ENCODE measurements around the gene TNNT2. TPM values are rescaled to one million over a fixed set of nuclear protein-coding genes. Genes with fewer than 3 reads are reported as not detected.

The TNNT2 gene
- total RNA-seq, 2 donors from 2014 or later = not detected

DNA sequence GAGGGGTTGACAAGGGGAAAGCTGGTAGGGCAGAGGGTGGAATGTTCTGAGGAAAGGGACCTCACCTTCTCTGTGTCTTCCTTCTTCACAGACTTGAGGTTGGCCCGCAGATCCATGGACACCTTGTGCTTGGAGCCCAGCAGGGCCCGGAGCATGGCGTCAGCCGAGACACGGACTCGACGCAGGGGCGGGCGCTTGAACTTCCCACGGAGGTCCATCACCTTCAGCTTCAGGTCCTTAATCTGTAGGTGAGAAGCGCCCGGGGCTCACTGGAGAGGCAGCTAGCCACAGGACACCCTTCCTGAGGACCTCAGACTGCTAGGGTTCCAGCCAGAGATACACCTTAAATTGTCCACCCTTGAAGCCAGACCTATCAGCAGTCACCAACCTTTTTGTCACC lies 33.8 kb upstream of the TNNT2 start:
- ATAC-seq (no peak), DNase-seq (no peak)
- Mint-ChIP-seq H3K27me3 (peaks cover 46% of the 10 kb centered on the region), H3K36me3 (ENCODE audit: low read depth) (no peaks in the 10 kb centered on the region), H3K4me1 (peaks cover 4% of the 10 kb centered on the region), H3K4me3 (no peak overlapping the region), H3K27ac (no peak overlapping the region)
- no peaks in the 10 kb centered on the region for H3K9me3 ChIP-seq (ENCODE audit: control insufficient read depth, low read length, poor library complexity, severe bottlenecking)

DNA sequence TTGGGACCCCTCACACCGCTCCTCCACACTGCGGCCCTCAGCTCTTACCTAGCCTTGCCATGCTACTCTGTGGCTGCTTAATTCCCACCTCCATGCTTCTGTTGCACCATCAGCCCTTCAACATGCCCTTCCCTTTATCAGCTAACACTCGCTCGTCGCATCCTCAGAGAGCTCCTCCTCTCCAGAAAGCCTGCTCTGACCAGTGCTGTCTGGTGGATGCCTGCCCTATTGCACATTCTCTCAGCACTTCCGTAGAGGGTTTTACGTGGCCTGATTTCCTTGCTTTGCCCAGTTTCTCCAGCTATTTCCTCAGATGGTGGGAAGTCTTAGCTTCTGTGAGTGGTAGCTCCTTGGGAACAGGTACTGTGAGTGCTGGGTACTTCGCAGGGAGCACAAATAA lies 32.0 kb upstream of the TNNT2 start:
- Mint-ChIP-seq H3K27me3 (peaks cover 29% of the 10 kb centered on the region), H3K4me1 (peaks cover 5% of the 10 kb centered on the region), H3K27ac (no peak overlapping the region), H3K36me3 (ENCODE audit: low read depth) (no peaks in the 10 kb centered on the region), H3K4me3 (no peak overlapping the region)
- ATAC-seq = no peak
- no peak for DNase-seq
- H3K9me3 ChIP-seq (ENCODE audit: control insufficient read depth, low read length, poor library complexity, severe bottlenecking) = no peaks in the 10 kb centered on the region

DNA sequence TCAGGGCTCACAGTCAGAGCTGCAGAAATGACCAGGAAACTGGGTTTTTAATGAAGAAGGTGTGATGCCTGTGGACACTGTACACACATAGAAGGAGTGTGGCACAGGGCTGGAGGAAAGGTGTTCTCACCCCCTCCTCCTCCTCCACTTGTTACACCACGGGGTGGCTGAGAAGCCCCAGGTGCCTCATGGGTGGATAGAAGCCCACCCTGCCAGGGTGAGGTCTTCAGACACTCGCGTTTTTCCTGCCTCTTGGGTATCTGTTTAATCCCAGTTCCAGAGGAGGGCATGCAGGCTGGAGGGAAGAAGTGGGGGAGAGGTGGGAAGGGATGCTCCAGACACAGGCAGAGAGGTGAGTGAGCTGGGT lies 31.3 kb upstream of the TNNT2 start:
- H3K27ac Mint-ChIP-seq = no peak overlapping the region
- no peaks in the 10 kb centered on the region for H3K9me3 ChIP-seq (ENCODE audit: control insufficient read depth, low read length, poor library complexity, severe bottlenecking)
- H3K27me3 Mint-ChIP-seq = peaks cover 29% of the 10 kb centered on the region
- H3K4me1 Mint-ChIP-seq = peaks cover 6% of the 10 kb centered on the region
- no peak for ATAC-seq
- no peak for DNase-seq
- H3K36me3 Mint-ChIP-seq (ENCODE audit: low read depth) = no peaks in the 10 kb centered on the region
- no peak overlapping the region for H3K4me3 Mint-ChIP-seq

DNA sequence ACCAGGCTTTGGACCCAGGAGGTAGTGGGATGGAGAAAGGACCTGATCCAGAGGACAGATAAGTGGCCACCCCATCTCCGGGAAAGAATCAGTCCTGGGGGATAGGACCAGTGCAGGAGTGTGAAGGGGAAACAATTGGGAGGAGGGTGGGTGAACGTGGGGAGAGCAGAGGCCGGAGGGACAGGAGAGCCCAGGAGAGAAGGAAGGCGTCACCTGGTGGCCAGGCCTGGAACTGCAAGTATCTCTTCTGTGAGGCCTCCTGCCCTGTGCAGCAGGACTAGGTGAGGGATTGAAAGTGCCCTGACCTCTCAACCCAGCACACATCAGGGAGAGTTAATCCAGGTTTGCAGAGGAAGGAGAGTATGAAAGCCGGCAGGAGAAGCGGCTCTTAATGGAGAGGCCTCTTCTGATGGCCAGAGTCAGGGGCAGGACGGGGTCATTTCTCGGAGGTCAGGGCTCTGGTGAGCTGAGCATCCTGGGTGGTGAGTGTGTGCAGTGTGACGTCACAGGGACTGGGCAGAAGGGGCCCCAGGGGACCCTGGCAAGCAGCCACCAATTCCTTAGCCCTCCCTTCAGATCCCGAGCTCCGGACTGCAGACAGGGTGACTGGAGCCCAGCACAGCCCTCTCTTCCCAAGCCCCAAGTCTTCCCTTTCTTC lies 30.8 kb upstream of the TNNT2 start:
- ATAC-seq = peak; percentile 69
- no peak overlapping the region for H3K27ac Mint-ChIP-seq

DNA sequence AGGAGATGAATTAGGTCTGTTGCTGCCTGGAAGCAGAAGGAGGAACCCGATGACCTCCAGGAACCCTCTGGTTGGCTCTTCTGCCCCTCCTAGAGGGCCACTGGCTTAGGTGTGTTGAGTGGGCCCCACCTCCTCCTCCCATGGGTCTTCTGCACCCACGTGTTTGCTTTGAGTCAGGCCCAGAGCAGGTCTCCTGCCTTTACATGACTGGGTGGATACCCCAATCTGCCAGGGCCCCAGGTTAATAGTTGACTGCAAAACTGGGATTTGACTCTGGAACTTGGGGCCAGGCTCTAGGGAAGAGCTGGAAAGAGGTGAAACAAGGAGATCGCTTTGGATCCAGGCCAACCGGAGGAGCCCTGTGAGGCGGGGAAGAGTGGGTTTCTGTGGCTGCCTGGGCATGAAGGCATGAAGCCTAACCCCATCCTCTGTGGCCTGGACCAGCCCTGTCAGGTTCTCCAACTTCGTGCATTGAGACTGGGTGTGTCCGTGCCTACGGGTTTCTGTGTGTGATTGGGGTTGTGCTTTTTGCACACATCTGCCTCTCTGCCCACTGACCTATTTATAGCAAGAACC lies 29.4 kb upstream of the TNNT2 start:
- H3K27ac Mint-ChIP-seq = no peak overlapping the region
- ATAC-seq = no peak

More for the DNA sequence above, 30.8 kb upstream of the TNNT2 start:
- no peaks in the 10 kb centered on the region for H3K9me3 ChIP-seq (ENCODE audit: control insufficient read depth, low read length, poor library complexity, severe bottlenecking)
- Mint-ChIP-seq H3K4me1 (peaks cover 6% of the 10 kb centered on the region), H3K4me3 (no peak overlapping the region), H3K36me3 (ENCODE audit: low read depth) (no peaks in the 10 kb centered on the region), H3K27me3 (peaks cover 29% of the 10 kb centered on the region)
- DNase-seq = peak; percentile 44 to 57 (median 53)

DNA sequence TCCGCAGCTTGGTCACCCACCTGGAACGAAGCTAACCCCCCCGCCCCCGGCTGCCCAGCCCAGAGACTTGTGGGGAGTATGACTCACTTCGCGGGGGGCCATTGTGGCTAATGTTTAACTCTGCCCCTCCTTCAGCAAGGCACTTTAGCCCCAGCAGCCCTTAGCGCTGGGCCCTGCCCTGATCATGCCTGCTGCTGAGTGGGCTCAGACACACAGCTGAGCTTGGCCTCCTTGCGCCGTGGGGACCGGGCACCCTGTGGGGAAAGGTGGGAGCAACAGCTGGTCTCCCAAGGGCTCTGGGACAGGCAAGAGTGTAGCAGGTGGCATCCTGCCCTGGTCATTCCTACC lies 28.0 kb upstream of the TNNT2 start:
- DNase-seq (no peak), ATAC-seq (no peak)
- Mint-ChIP-seq H3K36me3 (ENCODE audit: low read depth) (peaks cover 2% of the 10 kb centered on the region), H3K4me1 (peaks cover 6% of the 10 kb centered on the region), H3K27me3 (peaks cover 16% of the 10 kb centered on the region), H3K27ac (no peak overlapping the region), H3K4me3 (no peak overlapping the region)
- H3K9me3 ChIP-seq (ENCODE audit: control insufficient read depth, low read length, poor library complexity, severe bottlenecking) = no peaks in the 10 kb centered on the region

More for the DNA sequence above, 29.4 kb upstream of the TNNT2 start:
- no peaks in the 10 kb centered on the region for H3K9me3 ChIP-seq (ENCODE audit: control insufficient read depth, low read length, poor library complexity, severe bottlenecking)
- Mint-ChIP-seq H3K27me3 (peaks cover 25% of the 10 kb centered on the region), H3K4me3 (no peak overlapping the region), H3K36me3 (ENCODE audit: low read depth) (no peaks in the 10 kb centered on the region), H3K4me1 (peaks cover 6% of the 10 kb centered on the region)
- DNase-seq = no peak

DNA sequence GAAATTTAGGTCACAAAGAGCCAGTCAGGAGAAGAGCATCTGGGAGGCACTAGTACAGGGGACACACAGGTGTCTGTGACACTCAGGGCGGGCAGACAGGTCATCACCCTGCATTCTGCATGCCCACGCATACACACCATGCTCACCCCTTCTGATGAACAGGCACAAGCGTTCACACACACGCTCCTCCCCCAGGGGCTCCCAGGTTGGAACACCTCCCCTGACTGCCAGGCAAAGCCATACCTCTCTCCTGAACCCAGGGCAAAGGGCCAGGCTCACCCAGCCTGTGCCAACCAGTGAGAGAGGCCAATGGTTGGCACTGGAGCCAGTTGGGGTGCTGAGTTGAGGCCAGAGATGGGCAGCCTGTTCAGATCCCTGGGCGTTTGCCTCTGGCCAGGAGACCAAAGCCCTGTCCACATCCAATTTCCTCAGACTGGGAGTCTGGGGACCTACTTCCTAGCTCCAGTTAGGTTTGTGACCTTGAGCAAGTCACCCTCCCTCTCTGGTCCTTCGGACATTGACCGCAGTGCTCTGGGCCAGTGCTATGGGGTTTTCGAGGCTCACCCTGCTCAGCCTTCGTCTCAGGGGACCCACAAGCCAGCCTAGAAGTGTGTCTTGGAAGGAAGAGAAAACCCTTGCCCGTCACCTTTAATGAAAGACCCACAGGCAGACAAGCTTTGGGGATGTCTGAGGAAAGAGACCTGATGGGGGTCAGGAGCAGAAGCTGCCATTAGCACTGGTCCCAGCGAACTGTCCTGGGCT lies 27.4 kb upstream of the TNNT2 start:
- Mint-ChIP-seq H3K36me3 (ENCODE audit: low read depth) (peaks cover 2% of the 10 kb centered on the region), H3K4me3 (no peak overlapping the region), H3K27ac (no peak overlapping the region), H3K27me3 (peaks cover 12% of the 10 kb centered on the region), H3K4me1 (peaks cover 6% of the 10 kb centered on the region)
- H3K9me3 ChIP-seq (ENCODE audit: control insufficient read depth, low read length, poor library complexity, severe bottlenecking) = no peaks in the 10 kb centered on the region
- ATAC-seq = no peak
- DNase-seq = no peak

DNA sequence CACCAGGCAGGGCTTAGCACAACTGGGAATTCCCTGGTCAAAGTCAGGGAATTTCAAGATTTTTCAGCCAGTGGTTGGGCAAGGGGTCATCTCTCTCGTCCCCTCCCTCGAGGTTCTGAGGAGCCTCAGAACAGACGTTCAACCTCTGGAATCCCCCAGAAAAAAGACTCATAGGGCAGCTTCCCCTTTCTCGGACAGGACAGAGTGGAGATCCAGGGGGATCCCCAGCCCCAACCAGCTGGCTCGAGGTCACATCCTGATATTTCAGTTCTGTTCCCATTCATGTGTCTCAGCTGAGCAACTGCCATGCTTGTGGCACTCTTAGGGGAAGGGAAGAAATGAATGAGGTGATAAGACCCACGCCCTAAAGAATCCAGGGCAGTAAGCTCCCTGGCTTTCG lies 26.6 kb upstream of the TNNT2 start:
- no peak overlapping the region for H3K27ac Mint-ChIP-seq
- no peak overlapping the region for H3K4me3 Mint-ChIP-seq
- peaks cover 6% of the 10 kb centered on the region for H3K4me1 Mint-ChIP-seq
- peaks cover 2% of the 10 kb centered on the region for H3K36me3 Mint-ChIP-seq (ENCODE audit: low read depth)
- no peak for DNase-seq
- H3K9me3 ChIP-seq (ENCODE audit: control insufficient read depth, low read length, poor library complexity, severe bottlenecking) = no peaks in the 10 kb centered on the region
- no peak for ATAC-seq
- peaks cover 5% of the 10 kb centered on the region for H3K27me3 Mint-ChIP-seq

DNA sequence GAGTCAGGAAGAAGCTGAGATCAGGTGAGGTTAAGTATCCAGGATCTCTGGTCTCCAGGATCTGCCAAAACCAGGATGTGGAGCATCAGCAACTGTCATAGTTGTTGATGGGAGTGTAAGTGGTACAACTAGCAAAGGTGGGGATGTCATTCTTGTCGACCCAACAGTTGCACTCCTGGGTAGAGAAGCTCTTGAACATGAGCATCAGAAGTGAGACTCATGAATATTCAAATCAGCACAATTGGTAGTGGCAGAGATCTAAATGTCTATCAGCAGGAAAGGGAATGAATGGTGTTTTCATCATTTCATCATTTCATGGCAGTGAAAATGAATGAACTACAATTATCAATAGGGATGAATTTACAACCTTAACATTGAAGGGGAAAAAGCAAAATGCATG lies 25.9 kb upstream of the TNNT2 start:
- H3K27me3 Mint-ChIP-seq = peaks cover 9% of the 10 kb centered on the region
- H3K27ac Mint-ChIP-seq = no peak overlapping the region
- H3K36me3 Mint-ChIP-seq (ENCODE audit: low read depth) = peaks cover 2% of the 10 kb centered on the region
- no peak overlapping the region for H3K4me3 Mint-ChIP-seq
- ATAC-seq (no peak), DNase-seq (no peak)
- peaks cover 5% of the 10 kb centered on the region for H3K4me1 Mint-ChIP-seq
- no peaks in the 10 kb centered on the region for H3K9me3 ChIP-seq (ENCODE audit: control insufficient read depth, low read length, poor library complexity, severe bottlenecking)

DNA sequence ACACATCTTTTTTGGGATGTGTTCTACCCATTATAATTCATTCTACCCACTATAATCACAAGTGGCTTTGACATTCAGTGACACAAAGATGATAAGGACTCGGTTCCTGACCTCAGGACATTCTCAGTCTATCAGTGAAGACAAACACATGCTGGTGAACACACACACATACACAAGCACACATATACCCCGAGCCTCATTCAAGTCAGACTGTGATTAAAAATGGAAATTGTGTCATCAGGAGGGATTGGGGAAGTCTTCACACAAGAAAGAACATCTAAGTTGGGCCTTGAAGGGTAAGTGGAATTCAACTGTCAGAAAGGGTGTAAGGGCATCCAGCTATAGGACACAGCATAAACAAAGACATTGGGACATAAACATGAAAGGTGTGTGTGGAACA lies 24.2 kb upstream of the TNNT2 start:
- DNase-seq = no peak
- no peaks in the 10 kb centered on the region for H3K9me3 ChIP-seq (ENCODE audit: control insufficient read depth, low read length, poor library complexity, severe bottlenecking)
- no peak for ATAC-seq
- peaks cover 22% of the 10 kb centered on the region for H3K27me3 Mint-ChIP-seq
- H3K4me1 Mint-ChIP-seq = peaks cover 2% of the 10 kb centered on the region
- H3K4me3 Mint-ChIP-seq = no peak overlapping the region
- H3K36me3 Mint-ChIP-seq (ENCODE audit: low read depth) = peaks cover 6% of the 10 kb centered on the region
- no peak overlapping the region for H3K27ac Mint-ChIP-seq

DNA sequence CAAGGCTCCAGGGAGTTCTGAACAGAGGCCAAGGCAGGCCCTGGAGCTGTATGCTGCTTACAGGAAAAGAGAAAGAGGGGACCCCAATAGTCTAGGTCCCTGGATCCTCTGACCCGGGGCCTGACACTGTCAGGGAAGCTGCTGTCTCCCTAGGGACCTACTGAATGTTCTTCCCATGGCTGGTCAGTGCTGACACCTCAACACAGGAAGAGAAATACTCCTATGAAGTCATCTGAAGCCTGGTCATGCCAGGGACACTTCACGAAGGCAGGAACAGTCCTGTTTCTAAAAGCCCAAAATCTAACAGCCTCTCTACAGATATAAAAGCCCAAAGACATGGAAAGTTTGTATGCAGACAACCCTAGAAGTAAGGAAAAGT lies 23.4 kb upstream of the TNNT2 start:
- Mint-ChIP-seq H3K27ac (no peak overlapping the region), H3K4me3 (no peak overlapping the region), H3K36me3 (ENCODE audit: low read depth) (peaks cover 6% of the 10 kb centered on the region), H3K27me3 (peaks cover 31% of the 10 kb centered on the region), H3K4me1 (peaks cover 2% of the 10 kb centered on the region)
- ATAC-seq = no peak
- DNase-seq = no peak
- H3K9me3 ChIP-seq (ENCODE audit: control insufficient read depth, low read length, poor library complexity, severe bottlenecking) = no peaks in the 10 kb centered on the region

DNA sequence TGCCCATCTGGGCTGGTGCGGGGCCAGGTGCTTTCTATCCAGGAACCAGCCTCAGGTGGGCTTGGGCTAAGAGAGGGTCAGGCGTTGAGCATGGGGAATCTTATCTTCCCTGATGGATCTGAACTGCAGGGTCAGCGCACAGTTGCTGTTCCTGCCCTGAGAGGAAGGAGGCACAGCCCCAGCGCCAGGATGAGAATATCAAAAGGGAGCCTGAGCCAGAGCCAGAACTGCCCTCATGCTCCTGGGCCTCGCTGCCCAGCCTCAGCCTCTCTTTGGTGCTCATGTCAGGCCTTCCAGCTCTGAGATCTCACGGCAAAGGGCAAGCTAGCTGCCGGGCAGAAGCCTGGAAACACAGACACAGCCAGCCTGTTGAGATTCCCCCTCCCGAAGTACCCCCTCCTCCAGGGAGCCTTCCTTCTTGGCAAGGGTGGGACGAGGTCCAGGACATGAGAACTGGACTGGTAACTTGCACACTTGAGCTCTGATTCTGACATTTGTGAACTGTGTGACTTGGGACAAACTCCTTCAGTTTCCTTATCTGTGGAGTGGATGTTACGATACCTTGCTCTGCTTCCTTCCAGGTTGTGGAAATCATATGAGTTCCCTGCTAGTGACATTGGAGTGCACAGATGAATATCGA lies 22.9 kb upstream of the TNNT2 start:
- peaks cover 36% of the 10 kb centered on the region for H3K27me3 Mint-ChIP-seq
- DNase-seq (no peak), ATAC-seq (no peak)
- H3K4me1 Mint-ChIP-seq = peaks cover 2% of the 10 kb centered on the region
- no peak overlapping the region for H3K4me3 Mint-ChIP-seq
- no peak overlapping the region for H3K27ac Mint-ChIP-seq
- peaks cover 6% of the 10 kb centered on the region for H3K36me3 Mint-ChIP-seq (ENCODE audit: low read depth)
- H3K9me3 ChIP-seq (ENCODE audit: control insufficient read depth, low read length, poor library complexity, severe bottlenecking) = no peaks in the 10 kb centered on the region

DNA sequence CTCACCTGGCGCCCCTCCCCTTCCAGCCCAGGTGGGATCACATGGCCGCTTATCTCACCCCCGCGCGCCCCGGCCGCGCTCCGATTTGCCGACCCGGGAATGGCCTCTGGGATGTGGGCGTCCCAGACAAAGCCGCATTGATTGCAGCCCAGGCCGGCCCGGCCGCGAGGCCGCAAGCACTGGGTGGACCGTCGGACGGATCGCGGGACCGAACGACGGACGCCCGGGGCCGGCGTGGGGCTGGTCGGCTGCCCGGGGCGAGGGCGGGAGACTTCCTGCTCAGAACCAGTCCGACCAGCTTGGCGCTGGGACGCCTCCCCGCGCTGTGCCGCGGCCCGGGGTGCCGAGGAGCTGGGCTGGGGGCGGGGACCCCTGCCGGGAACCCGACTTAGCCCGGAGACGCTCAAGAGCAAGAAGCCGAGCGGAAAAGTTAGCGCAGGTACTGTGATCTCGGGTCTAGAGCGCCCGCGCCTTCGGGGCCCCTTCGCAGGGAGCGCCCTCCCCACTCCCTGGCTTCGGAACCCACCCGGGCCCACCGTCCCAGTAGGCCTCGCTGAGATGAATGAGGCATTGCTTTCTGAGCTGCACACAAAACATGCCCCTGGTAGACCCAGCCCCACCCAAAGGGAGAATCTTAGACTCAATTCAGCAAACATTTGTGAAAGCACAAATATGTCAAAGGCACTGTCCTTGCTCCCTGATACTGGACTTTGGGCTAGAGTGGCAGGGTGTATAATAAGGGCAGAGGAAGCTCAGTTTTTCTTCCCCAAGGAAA lies 22.1 kb upstream of the TNNT2 start:
- H3K4me3 Mint-ChIP-seq = no peak overlapping the region
- H3K27ac Mint-ChIP-seq = no peak overlapping the region
- H3K4me1 Mint-ChIP-seq = peaks cover 2% of the 10 kb centered on the region
- no peak for DNase-seq
- ATAC-seq = no peak
- peaks cover 44% of the 10 kb centered on the region for H3K27me3 Mint-ChIP-seq
- no peaks in the 10 kb centered on the region for H3K9me3 ChIP-seq (ENCODE audit: control insufficient read depth, low read length, poor library complexity, severe bottlenecking)
- peaks cover 6% of the 10 kb centered on the region for H3K36me3 Mint-ChIP-seq (ENCODE audit: low read depth)
